Activated naive CD8-positive, alpha-beta T cell treated with anti-CD3 and anti-CD28 coated beads, Interleukin-2, amount 50 U/mL, for 16 hours (primary cell): ENCODE measurements around the gene ACSF3.
"Not testable (repeated sequence)": the region's sequence is repeated elsewhere in the genome, so short reads cannot be mapped to it uniquely, and the experiment has no call there.

Source experiments
- DNase-seq: peaks from one replicate; pipeline ENCODE4 v3.0.0-alpha.2; 2020; ENCODE audit warnings: low read depth, low spot score

Gene ACSF3

GRCh38 chr16:89189358-89190025 is 95.8 kb downstream of the ACSF3 start:
- no peak for DNase-seq

GRCh38 chr16:89190150-89190958 is 96.7 kb downstream of the ACSF3 start:
- DNase-seq = no peak

DNA sequence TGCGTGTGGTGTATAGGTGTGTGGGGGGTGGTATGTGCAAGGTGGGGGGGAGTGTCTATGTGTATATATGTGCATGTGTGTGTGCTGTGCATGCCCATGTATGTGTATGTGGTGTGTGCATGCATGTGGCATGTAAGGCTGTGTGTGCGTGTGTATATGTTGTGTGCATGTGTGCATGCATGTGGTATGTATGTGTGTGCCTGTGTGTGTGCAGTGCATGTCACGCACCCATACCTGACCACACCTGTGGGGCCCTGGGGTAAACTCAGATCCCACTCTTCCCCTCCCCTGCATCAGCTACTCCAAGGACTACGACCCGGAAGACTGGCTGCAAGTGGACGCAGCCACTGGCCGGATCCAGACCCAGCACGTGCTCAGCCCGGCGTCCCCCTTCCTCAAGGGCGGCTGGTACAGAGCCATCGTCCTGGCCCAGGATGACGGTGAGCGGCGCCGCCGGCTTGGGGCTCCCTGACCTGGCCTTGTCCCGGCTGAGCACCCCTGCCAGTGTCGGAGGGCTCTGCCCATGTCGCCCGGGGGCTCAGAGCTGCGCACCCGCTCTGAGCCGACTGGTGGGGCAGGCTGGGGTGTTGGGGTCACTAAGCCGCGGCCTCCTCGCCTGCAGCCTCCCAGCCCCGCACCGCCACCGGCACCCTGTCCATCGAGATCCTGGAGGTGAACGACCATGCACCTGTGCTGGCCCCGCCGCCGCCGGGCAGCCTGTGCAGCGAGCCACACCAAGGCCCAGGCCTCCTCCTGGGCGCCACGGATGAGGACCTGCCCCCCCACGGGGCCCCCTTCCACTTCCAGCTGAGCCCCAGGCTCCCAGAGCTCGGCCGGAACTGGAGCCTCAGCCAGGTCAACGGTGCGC is 97.6 kb downstream of the ACSF3 start:
- DNase-seq = no peak

DNA sequence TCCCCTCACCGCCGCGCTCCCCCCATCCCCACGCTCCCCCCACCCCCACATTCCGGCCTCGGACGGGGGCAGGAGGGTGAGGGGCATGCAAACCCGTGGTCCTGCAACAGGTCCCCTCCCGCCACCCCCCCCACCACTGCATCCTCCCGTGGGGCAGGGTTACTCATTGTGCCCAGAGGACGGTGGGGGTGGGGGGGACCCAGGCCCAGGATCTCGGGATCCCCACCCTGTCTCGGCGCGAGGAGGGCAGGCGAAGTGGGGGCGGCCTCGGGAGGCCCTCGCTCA is 98.2 kb downstream of the ACSF3 start:
- no peak for DNase-seq

DNA sequence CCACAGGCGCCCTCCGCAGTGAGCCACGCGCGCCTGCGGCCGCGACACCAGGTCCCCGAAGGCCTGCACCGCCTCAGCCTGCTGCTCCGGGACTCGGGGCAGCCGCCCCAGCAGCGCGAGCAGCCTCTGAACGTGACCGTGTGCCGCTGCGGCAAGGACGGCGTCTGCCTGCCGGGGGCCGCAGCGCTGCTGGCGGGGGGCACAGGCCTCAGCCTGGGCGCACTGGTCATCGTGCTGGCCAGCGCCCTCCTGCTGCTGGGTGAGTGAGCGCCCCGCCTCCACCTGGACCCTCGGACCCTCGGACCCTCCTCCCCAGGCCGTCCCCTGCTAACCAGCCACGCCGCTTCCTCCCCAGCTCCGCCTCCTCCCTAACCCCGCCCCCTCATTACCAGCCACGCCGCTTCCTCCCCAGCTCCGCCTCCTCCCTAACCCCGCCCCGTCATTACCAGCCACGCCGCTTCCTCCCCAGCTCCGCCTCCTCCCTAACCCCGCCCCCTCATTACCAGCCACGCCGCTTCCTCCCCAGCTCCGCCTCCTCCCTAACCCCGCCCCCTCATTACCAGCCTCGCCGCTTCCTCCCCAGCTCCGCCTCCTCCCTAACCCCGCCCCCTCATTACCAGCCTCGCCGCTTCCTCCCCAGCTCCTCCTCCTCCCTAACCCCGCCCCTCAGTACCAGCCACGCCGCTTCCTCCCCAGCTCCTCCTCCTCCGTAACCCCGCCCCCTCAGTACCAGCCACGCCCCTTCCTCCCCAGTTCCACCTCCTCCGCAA is 98.7 kb downstream of the ACSF3 start:
- DNase-seq = not testable (repeated sequence)

GRCh38 chr16:89192956-89193575 is 99.4 kb downstream of the ACSF3 start:
- no peak for DNase-seq

DNA sequence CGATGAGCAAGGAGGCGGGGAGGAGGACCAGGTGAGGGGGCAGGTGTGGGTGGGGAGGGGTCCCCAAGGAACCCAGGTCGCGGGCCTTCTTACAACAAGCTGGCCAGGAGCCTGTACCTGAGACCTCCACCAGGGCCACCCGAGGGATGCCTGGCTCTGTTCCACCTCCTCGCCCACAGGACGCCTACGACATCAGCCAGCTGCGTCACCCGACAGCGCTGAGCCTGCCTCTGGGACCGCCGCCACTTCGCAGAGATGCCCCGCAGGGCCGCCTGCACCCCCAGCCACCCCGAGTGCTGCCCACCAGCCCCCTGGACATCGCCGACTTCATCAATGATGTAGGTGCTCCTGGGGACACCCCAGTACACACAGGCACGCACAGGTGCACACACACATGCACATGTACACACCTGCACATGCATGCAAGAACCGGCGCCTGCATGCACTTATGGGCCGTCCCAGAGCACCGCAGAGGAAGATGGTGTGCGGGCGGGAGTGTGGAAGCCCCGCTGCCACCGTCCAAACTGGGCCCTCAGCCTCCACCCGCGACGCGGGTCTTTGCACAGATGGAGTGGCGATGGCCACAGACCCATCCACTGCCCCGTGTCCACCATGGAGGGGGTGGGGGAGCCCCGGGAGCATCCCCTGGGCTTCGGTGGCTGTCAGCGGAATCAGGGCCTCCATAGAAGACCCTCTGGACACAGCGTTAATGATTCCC is 100.1 kb downstream of the ACSF3 start:
- no peak for DNase-seq

GRCh38 chr16:89194340-89195311 is 101.0 kb downstream of the ACSF3 start:
- no peak for DNase-seq

DNA sequence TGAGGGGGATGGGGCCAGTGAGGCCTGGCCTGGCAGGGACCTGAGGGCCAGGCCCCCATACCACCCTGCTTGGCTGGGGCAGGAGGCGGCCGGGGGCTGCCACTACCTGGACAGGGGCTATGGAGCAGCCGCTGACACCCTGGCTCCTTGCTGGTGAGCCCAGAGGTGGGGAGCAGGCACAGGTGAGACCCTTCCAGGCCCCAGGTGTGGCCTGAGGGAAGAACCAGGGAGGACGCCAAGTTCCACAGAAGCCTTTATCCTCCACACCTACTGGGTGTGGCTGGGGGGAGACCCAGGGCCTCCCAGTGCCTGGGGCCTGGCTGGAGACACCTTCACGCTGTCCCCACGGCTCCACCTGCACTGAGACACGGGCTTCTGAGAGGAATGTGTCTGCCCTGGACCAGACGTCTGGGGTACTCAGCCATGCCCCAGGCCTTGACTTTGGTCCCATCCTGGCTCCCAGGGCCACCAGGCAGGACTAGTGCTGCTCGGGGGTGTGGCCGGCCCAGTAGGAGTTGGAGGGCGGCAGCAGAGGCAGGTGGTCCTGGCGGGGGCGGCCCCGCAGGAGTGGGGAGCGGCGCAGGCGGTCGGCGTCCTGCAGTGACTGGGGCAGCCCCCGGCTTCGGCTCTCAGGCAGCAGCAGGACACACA is 102.0 kb downstream of the ACSF3 start:
- no peak for DNase-seq

- no peak for DNase-seq
Measured at GRCh38 chr16:89197033-89197632, 103.5 kb downstream of the ACSF3 start.

- no peak for DNase-seq
Measured at GRCh38 chr16:89197633-89198416, 104.2 kb downstream of the ACSF3 start.

- DNase-seq = no peak
Measured at GRCh38 chr16:89198417-89199240, 105.0 kb downstream of the ACSF3 start.

- DNase-seq = no peak
Measured at GRCh38 chr16:89199241-89200123, 105.8 kb downstream of the ACSF3 start.

DNA sequence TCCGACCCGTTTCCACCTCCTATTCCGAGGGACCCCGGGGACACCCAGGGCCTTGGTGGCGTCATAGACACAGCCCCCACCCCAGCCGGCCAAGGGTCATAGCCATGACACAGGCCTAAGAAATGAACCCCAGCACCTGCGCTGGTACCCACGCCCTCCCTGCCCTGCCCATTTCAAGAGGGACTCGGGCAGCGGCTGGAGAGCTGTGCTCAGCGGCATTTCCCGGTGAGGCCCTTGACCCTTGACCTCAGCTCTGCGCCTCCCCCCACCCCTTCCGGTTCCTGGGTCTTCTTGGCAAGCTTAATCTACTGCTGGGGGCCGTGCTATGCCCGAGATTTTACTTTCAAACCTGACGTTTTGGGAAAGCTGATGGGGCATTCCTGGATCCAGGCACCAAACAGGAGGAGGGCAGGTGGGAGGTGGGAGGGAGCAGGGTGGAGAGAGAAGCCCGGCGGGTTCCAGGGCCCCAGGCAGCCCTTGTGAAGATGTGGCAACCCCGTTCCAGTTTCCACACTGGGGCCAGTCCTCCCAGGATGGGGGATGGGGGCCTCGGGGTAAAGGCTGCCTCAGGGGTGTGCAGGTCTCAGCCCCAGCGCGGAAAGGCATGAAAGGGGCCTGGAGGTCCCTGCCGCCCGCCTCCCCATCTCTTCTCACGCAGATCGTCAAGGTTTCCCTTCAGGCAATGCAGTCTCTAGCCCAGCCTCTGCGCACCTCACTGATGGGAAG is 106.6 kb downstream of the ACSF3 start, which contains the start of gene SLC22A31:
TSS of gene SLC22A31 (minus strand) at position 414 of the 726 bp plus-strand sequence. CDS start at position 378, 36 bp downstream.
- DNase-seq = no peak

- no peak for DNase-seq
Measured at GRCh38 chr16:89200850-89201411, 107.3 kb downstream of the ACSF3 start.
